WERI-Rb-1 (cell line): Measurements from ENCODE around the gene SETD1A.

Experiments used
- DNase-seq: peaks from one replicate; pipeline ENCODE4 v3.0.0-alpha.2; 2020
- H3K27ac ChIP-seq: fragments of 250-450 bp; sonication (Bioruptor Pico); 2 replicates; pipeline ENCODE4 v1.5.1; 2020; ENCODE audit warnings: mild to moderate bottlenecking, moderate library complexity
- H3K27me3 ChIP-seq: fragments of 250-450 bp; sonication (Bioruptor Pico); 2 replicates; pipeline ENCODE4 v1.5.1; 2021; ENCODE audit warnings: mild to moderate bottlenecking, low read depth, moderate library complexity; ENCODE audit not compliant: insufficient read depth, severe bottlenecking
- H3K36me3 ChIP-seq: fragments of 250-450 bp; sonication (Bioruptor Pico); 2 replicates; pipeline ENCODE4 v1.5.1; 2020; ENCODE audit warnings: mild to moderate bottlenecking, moderate library complexity
- H3K4me3 ChIP-seq: 2 replicates; pipeline ENCODE4 v1.5.1; 2011; ENCODE audit warnings: low read depth, mild to moderate bottlenecking, control low read depth, low read length
- H3K9me3 ChIP-seq: fragments of 250-450 bp; sonication (Bioruptor Pico); 2 replicates; pipeline ENCODE4 v1.5.1; 2021; ENCODE audit warnings: mild to moderate bottlenecking, moderate library complexity; ENCODE audit not compliant: severe bottlenecking
- TF ChIP-seq, protein P1 (sequence below): IDR thresholded peaks from 2 replicates; pipeline ENCODE4 v1.5.1; 2011; ENCODE audit warnings: low read depth, mild to moderate bottlenecking, control low read depth, inconsistent platforms, low read length

SETD1A gene

DNA sequence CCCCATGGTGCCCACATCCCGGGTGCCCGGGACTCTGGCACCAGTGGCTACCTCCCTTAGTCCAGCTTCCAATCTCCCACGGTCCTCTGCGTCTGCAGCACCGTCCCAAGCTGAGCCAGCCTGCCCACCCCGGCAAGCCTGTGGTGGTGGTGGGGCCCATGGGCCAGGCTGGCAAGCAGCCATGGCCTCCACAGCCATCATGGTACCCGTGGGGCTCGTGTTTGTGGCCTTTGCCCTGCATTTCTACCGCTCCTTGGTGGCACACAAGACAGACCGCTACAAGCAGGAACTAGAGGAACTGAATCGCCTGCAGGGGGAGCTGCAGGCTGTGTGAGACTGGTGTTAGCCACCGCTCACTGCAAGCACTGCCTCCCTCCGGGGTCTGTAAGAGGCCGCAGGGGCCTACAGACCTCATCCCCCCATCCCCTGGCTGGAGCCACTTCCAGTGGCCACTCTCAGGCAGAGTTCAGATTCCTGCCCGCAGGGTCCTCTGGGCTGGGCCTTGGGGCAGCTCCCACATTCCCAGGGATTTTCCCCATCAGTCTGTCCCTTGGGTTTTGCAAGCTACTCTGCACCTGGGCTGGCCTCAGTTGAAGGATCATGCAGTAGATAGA is 3.9 kb upstream of the SETD1A start:
- no peaks in the 10 kb centered on the region for H3K27me3 ChIP-seq
- no peaks in the 10 kb centered on the region for H3K9me3 ChIP-seq
- no peak overlapping the region for H3K4me3 ChIP-seq
- TF ChIP-seq, protein P1, sequence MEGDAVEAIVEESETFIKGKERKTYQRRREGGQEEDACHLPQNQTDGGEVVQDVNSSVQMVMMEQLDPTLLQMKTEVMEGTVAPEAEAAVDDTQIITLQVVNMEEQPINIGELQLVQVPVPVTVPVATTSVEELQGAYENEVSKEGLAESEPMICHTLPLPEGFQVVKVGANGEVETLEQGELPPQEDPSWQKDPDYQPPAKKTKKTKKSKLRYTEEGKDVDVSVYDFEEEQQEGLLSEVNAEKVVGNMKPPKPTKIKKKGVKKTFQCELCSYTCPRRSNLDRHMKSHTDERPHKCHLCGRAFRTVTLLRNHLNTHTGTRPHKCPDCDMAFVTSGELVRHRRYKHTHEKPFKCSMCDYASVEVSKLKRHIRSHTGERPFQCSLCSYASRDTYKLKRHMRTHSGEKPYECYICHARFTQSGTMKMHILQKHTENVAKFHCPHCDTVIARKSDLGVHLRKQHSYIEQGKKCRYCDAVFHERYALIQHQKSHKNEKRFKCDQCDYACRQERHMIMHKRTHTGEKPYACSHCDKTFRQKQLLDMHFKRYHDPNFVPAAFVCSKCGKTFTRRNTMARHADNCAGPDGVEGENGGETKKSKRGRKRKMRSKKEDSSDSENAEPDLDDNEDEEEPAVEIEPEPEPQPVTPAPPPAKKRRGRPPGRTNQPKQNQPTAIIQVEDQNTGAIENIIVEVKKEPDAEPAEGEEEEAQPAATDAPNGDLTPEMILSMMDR, result peak; percentile 97
- peak; percentile 88 for DNase-seq
- peaks cover under 1% of the 10 kb centered on the region for H3K36me3 ChIP-seq
- H3K27ac ChIP-seq, result no peak overlapping the region

DNA sequence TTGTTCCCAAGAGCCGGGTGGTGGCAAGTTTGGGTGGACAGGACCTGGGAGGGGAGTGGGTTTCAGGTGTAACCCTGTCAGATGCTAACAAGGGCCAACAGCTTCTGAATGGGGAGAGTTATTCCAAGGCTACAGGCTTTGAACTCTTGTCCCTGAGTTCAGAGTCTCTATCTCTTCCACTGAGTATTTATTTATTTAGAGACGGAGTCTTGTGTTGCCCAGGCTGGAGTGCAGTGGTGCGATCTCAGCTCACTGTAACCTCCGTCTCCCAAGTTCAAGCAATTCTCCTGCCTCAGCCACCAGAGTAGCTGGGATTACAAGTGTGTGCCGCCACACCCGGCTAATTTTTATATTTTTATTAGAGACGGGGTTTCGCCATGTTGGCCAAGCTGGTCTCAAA is 2.6 kb upstream of the SETD1A start:
- Histone ChIP-seq H3K9me3 (no peaks in the 10 kb centered on the region), H3K27ac (no peak overlapping the region)

DNA sequence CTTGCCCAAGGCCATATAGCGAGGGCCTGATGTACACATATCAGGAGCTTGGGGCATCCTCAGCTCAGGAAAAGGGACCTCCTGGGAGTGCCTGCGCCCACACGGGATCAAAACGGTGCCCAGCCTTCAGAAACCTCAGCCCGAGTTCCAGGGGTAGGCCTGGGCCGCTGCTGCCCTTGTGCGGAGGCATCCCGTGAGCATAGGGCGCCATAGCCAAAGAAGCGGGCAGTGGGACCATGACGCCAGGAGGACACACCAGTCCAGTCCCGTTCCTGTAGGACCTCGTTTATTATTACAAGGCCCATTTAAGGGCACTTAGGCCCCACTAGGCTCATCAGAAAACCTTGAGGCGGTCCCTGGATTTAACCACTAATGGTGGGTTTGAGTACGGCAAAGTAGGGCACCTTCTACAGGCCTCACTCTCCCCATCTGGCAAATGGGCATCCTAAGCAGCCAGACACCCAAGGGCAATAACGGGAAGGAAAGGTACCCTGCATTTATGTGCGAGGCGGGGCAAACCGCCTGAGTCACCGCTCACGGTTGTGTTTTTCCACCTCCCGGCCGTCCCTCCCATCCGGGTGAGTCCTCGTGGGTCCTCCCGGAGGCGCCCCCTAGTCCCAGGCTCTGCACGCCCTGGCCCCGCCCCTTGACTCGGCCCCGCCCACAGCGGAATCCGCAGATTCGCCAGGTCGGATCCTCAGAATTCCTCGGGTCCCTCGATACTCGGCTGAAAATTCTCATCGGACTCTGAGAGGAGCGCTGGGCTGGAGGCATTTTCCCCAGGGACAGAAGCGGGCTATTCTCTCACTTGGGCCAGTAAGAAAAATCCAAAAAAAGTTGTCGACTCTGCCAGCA is 726 bp upstream of the SETD1A start:
- H3K27ac ChIP-seq, result peak overlapping the region; percentile 100
- TF ChIP-seq, protein P1, result peak; percentile 41
- DNase-seq, result peak; percentile 86
- H3K27me3 ChIP-seq, result no peaks in the 10 kb centered on the region
- H3K4me3 ChIP-seq, result peak overlapping the region; percentile 94
- peaks cover 31% of the 10 kb centered on the region for H3K36me3 ChIP-seq
- no peaks in the 10 kb centered on the region for H3K9me3 ChIP-seq

More for the DNA sequence above, 2.6 kb upstream of the SETD1A start:
- H3K27me3 ChIP-seq, result no peaks in the 10 kb centered on the region
- no peak overlapping the region for H3K4me3 ChIP-seq
- no peak for DNase-seq
- H3K36me3 ChIP-seq, result peaks cover 14% of the 10 kb centered on the region
- TF ChIP-seq, protein P1, result no peak

DNA sequence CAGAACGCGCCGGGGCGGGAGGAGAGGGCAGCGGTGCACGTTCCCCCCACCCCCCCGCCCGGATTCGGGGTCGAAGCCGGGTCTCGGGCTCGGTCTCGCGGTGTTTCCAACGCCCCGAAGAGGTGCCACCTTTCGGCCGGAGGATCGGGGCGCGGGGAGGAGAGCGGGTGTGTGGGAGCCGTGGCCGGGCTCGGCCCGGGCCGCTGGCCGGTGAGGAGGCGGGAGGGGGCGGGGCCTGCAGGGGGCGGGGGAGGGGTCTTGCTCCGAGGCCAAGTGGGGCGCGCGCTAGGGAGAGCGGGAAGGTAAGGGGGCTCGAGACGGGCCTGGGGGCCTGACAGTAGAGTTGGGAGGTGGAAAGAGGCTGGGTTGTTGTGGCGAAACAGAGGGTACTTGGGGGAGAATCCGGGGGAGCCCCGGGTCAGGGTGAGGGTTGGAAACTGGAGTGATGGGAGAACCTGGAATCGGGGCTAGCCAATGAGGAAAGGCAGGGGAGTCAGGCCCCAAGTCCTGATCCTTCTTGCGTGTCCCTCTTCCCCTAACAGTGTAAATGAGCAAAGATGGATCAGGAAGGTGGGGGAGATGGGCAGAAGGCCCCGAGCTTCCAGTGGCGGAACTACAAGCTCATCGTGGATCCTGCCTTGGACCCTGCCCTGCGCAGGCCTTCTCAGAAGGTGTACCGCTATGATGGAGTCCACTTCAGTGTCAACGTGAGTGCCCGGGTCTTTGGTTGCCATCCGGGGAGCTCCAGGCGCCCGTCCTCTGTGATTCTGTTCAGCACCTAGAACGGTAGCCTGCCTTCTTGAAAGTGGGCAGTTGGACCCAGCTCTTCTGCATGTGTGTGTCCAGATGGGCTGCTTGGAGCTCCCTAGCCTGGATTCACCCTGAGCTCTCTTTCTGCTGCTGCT is 873 bp downstream of the SETD1A start:
- TF ChIP-seq, protein P1, result no peak
- H3K27ac ChIP-seq, result peak overlapping the region; percentile 100
- H3K27me3 ChIP-seq, result no peaks in the 10 kb centered on the region
- H3K36me3 ChIP-seq, result peaks cover 47% of the 10 kb centered on the region
- H3K9me3 ChIP-seq, result no peaks in the 10 kb centered on the region
- peak overlapping the region; percentile 94 for H3K4me3 ChIP-seq
- DNase-seq, result peak; percentile 65

DNA sequence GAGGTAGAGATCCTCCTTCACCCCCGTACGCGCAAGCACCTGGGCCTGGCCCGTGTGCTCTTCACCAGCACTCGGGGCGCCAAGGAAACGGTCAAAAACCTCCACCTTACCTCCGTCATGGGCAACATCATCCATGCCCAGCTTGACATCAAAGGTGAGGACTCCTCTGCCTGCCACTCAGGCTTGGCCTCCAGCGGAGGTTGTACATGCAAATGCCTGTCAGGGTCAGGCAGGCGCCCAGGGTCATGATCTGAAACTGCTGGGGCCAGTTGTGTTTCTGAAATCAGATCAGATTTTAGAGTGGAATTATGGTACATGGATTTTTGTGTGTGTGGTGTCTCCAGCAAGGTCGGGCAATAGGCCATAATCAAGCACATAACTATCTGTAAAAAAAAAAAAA is 3.8 kb downstream of the SETD1A start:
- no peak overlapping the region for H3K4me3 ChIP-seq
- H3K36me3 ChIP-seq, result peaks cover 73% of the 10 kb centered on the region
- H3K27me3 ChIP-seq, result no peaks in the 10 kb centered on the region
- DNase-seq, result no peak
- TF ChIP-seq, protein P1, result no peak
- H3K27ac ChIP-seq, result no peak overlapping the region
- no peaks in the 10 kb centered on the region for H3K9me3 ChIP-seq
